ENCODE measurements around the gene CAPN9.
"Not testable (repeated sequence)": the region's sequence is repeated elsewhere in the genome, so short reads cannot be mapped to it uniquely, and the experiment has no call there.

CAPN9 gene

GRCh38 chr1:230747127-230747730 lies at the start of gene CAPN9:
Gene CAPN9, plus strand, starts transcription at chr1:230747388. Its CDS starts 109 bp downstream, at chr1:230747497.
- no peak for DNase-seq

DNA sequence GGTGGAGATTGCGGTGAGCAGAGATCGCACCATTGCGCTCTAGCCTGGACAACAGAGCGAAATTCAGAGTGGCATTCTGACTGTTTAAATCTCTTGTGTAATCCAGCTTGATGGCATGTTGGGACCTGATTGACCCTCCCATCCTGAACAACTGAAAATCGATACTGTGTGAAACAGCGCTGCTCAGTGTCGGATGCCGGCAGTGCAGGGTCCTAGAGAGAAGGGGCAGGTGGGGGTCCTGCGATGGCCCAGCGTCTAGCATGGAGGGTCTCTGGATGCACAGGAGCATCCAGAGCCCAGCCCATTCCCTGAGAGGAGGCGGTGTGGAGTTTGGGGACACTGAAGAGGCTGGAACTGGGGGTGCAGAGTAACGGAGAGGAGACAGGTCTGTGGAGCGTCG lies 49.1 kb upstream of the CAPN9 start:
- DNase-seq = no peak

DNA sequence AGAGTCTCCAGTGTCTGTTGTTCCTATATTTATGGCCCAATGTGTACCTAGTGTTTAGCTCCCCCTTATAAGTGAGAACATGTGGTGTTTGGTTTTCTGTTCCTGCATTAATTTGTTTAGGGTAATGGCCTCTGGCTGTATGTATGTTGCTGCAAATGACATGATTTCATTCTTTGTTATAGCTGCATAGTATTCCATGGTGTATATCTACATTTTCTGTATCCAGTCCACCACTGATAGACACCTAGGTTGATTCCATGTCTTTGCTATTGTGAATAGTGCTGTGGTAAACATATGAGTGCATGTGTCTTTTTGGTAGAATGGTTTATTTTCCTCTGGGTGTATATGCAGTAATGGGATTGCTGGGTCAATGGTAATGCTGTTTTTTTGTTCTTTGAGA lies 48.2 kb upstream of the CAPN9 start:
- DNase-seq = not testable (repeated sequence)

- DNase-seq = no peak
Observed at GRCh38 chr1:230699716-230700115, 47.5 kb upstream of the CAPN9 start.

- no peak for DNase-seq
Observed at GRCh38 chr1:230700132-230700531, 47.1 kb upstream of the CAPN9 start.

DNA sequence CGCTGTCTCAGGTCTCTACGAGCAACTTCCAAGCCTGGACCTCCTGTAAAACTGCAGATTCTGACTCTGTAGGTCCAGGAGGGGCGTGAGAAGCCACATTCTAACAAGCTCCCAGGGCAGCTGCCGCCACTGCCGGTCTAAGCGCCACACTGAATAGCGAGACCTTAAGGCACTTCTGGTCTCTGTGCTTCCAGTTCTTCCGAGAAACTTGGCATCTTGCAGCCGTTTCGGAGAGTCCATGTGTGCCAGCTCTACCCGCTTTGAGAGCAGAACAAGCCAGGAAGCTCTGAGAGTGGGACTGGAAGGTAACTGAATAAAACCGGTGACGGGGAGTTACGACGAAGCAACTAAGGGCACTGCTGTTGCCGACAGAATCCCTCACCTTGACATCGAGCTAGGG lies 45.8 kb upstream of the CAPN9 start:
- DNase-seq = no peak

DNA sequence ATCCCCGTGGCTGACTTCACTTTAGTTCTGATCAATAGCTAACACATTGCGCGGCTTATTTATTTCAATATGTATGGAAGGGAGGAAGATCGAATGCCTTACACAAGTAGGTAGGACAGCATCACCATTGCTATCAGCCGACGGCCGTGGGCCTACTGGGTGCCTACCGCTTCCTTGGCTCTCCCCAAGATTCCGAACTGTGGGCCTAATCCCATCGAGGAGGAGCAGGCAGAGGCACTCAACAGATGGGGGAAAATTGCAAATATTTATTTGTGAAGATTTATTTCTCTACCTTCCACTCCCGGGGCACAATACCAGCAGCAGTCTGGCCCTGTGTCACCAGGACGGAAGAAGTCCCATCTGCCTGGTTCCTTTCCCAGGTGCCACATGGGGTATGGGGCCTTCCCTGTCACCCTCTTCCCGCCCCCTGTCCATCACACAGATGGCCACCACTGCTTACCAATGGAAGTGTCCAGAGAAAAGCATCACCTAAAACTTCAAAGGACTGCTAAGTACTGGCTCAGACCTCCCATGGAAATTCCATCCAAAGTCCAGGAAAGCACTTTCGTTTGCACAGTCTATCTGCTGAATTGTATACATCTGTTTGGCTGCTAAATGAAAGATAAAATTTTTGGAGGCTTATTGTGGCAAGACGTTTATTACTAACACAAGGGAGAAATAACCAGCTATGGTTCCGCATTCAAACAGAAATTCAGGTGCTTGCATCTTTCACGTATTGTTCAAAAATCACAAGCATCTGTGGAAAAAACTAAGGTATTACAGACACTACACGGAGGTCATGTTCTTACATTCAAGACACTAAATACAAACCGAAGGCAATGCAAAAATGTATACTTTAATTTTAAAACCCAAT lies 45.1 kb upstream of the CAPN9 start:
- no peak for DNase-seq

GRCh38 chr1:230702934-230703678 lies 44.1 kb upstream of the CAPN9 start:
- DNase-seq = no peak

GRCh38 chr1:230703679-230704385 lies 43.4 kb upstream of the CAPN9 start:
- DNase-seq = no peak

GRCh38 chr1:230704830-230705229 lies 42.4 kb upstream of the CAPN9 start:
- DNase-seq = no peak

DNA sequence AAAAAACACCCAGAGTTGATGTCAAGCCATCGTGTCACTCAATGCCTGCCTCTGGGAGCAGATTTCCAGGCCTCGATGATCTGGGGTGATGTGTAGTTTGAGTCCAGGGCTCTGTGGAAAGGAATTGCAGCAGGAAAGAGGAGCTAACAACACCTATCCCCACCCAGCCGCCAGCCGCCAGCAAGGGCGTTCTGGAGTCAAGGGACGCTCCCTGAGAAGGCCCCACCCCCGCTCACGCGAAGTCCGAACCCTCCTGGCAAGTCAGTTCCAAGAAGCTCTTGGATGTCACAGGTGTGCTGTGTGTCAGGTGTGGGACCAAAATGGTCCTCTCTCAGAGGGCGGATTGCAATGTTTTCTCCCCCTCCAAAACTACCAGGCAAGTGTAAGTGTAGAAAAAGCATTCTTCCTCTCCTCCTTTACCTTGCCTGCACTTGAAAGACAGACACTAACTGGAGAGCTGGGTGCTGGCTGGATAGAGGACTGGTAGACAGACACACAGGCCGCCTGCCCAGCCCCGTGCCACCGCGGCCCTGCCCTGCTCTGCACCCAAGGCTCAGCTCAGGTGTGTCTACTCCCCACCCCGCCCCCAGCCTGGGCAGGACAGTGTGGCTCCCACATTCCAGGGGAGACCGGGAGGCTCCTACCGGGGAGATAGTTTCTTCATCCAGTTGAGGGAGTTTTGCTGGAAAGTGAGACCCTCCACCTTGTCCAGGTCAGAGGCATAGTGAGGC lies 41.7 kb upstream of the CAPN9 start:
- DNase-seq = no peak

GRCh38 chr1:230706020-230706699 lies 41.0 kb upstream of the CAPN9 start:
- no peak for DNase-seq

- DNase-seq = no peak
Observed at GRCh38 chr1:230706887-230707731, 40.1 kb upstream of the CAPN9 start.

DNA sequence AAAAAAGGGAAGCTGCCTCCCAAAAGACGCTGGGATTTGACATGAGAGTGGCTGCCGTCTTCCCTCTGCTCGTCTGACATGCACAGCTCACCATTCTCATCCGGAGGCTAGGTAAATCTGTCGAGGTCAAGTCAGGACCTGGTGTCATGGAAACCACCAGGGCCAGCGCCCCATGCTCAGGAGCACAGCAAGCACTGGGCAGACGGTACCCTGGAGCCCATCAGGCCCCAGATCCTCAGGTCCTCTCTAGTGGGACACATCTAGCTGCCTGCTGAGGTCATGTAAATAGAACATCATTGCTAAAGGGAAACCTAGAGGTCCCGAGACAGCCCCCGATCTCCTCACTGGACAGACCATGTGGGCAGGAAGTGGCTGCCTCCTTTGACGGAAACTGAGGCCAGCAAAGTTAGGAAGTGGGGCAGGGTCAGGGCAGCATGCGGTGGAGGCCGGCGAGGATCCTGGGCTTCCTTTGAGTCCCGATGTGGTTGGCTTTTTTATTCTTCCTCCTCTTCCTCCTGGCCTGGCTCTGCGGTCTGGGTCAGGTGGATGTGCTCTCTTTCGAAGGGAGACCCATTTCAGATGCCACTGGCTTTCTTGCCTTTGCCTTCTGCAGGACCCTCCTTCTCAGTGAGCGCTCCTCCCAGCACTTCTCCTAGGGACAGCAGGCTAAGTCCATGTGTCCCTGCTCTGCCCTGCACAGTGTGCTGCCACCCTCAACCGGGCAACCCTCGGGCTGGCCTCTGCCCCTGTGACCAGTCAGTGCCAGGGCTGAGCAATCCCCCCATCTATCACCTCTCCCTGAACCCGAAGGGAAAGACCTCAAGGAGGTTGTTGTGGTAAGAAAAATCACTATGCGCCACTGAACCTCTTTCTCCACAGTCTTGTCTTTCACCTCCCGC lies 39.2 kb upstream of the CAPN9 start:
- DNase-seq = no peak

DNA sequence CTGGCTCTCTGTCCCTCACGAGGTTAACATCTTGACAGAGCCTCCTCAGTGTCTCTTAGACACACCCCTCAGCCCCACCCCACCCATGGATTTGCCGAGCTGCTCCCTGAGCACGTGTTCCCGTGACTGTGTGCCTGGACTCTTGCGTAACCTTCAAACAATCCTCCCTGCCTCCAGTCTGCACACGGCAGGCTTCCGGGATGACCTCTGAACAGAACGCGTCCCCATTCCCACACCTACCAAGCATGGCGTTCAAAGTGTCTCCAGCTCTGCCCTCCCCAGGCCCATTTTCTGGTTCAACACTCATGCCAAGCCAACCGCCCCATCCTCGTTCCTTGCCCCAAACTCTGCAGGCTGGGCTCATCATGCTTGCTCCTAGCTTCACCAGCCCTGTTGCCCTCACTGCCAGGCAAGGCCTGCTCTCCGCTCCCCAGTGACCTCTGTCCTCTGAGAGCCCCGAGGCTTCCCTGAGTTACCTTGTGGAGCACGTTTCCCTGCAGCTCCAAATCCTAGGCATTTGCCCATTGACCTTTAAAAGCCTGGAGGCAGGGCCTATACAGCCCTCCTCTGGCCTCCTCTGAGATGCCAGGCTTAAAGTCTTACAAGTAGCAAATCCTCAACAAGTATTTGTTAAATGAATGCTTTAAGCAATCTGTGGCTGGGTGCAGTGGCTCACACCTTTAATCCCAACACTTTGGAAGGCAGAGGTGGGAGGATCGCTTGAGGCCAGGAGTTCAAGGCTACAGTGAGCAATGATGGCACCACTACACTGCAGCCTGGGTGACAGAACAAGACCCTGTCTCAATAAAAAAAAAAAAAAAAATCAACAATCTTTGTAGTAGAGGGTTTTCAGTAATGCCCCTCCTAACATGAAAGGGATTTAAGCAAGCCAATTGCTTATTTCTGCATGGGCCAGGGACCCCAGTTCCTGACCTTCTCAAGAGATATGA lies 38.3 kb upstream of the CAPN9 start:
- DNase-seq = no peak

DNA sequence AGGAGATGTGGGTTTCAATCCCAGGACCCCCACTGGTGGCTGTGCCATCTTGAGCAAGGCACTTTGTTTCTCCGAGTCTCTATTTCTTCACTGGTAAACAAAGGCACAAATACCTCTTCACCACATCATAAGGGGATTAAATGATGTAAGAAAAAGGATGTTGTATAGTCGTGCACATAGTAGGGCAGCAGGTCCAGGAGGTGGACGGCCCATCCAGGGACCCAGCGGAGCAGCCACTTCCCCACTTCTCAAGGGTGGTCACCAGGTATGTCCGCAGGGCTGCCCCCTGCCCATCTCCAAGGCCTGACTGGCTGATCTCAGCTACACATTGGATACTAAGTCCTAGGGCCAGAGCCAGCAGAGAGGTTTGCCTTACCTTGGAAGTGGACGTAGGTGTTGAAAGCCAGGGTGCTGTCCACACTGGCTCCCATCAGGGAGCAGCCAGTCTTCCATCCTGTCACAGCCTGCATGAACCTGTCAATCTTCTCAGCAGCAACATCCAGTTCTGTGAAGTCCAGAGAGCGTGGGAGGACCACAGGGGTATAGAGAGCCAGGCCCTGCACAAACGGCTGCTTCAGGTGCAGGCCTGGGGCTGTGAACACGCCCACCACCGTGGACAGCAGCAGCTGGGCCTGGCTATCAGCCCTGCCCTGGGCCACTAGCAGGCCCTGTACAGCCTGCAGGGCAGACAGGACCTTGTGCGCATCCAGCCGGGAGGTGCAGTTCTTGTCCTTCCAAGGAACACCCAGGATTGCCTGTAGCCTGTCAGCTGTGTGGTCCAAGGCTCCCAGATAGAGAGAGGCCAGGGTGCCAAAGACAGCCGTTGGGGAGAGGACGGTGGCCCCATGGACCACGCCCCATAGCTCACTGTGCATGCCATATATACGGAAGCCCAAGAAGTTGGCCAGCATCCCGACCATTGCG lies 37.3 kb upstream of the CAPN9 start:
- DNase-seq = no peak

DNA sequence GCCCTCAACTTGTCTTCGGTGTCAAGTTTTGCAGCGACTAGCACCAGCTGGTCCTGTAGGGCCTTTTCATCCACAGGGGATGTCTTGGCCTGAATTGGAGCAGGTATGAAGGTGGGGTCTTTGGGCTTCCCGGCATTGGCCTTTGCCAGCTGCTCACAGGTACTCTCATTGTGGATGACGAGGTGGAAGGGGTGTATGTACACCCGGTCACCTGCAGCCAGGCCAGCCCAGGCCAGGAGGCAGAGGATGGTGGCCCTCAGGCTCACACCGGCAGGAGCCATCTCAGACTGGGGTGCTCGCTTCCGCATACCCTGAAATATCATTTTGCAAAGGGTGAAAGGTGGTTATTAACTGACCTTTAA lies 36.7 kb upstream of the CAPN9 start:
- DNase-seq = no peak

Data from NCI-H774 (cell line).